HG02973 (cell line): ENCODE measurements around the gene PLCXD3.
"Not testable (repeated sequence)": the region's sequence is repeated elsewhere in the genome, so short reads cannot be mapped to it uniquely, and the experiment has no call there.

Experiments used
- ATAC-seq: cut with Tn5 transposase; IDR thresholded peaks from one replicate; pipeline ENCODE4 v1.9.1; 2021; ENCODE audit warnings: moderate library complexity; ENCODE audit not compliant: unreplicated experiment

The PLCXD3 gene

GRCh38 chr5:41493490-41494126 lies 16.8 kb downstream of the PLCXD3 start:
- not testable (repeated sequence) for ATAC-seq

DNA sequence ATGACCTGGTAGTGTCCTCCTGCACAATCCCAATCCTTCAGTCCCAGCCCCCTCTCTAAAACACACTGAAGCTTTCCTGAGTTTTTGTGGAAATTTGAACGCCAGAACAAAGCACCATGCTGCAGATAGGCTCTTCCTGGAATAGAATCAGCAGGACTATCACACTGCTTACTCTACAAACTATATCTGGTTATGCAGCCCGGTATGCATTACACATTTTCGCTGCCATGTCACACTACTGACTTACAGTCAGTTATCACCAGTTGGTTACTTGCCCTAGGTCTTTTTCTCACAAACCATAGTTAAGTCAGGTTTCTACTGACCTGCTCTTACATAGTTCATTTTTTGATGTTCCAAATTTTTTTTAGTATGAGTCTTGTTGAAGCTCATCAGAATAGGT lies 24.9 kb downstream of the PLCXD3 start:
- no peak for ATAC-seq

GRCh38 chr5:41482715-41483114 lies 27.7 kb downstream of the PLCXD3 start:
- ATAC-seq, result no peak

DNA sequence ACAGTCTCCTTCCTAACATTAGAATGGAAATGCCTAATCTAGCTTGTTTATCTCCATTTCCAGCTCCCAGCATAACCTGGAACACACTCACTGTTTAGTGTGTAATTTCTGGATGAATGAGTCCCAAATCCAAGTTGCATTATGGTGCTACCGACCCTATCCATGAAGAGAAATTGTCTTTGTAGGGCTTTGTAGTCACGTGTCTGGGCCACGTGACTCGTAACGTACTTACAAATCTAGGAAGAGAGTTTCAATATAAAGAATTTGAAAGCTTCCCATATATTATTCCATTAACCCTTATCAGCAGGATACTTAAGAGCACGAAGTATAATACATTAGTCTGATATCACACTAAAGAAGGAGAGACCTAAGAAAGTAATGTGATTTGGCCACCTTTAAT lies 28.2 kb downstream of the PLCXD3 start:
- no peak for ATAC-seq

GRCh38 chr5:41471571-41472208 lies 38.7 kb downstream of the PLCXD3 start:
- ATAC-seq, result not testable (repeated sequence)

GRCh38 chr5:41465493-41466171 lies 44.8 kb downstream of the PLCXD3 start:
- no peak for ATAC-seq

DNA sequence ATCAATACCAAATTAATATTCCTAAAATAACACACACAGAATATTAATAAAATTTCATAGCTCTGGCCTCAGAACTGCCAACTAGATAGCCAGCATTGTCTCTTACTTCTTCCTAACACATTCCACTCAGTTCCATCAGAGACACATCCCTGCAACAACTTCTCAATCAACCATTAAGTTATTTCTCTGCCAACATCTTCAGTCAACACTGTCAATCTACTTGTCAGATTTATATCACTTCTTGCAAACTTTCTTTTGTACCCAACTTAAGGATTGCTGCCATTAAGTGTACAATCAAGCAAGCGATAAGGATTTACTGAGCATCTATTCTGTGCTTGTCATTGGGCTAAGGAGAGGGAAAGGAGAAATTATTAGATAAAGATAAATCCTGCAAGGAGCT lies 50.8 kb downstream of the PLCXD3 start:
- ATAC-seq, result no peak

DNA sequence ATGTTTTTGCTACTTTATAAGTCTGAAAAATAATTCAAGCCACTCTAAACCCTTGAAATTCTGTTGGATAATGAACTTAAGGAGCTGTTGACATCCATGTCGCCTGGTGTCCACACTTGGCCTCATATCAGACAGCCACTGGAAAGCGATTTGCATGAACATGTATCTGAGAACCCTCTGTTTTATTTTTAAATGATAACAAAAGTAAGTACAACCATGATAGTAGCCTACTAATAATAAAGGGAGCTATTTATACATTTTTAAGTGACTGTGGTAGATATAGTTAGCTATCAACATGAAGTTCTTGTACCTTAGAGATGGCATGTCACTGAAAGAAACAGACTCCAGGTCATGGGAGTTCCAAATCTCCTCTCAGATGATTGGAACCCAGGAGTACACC lies 53.3 kb downstream of the PLCXD3 start:
- ATAC-seq, result no peak

DNA sequence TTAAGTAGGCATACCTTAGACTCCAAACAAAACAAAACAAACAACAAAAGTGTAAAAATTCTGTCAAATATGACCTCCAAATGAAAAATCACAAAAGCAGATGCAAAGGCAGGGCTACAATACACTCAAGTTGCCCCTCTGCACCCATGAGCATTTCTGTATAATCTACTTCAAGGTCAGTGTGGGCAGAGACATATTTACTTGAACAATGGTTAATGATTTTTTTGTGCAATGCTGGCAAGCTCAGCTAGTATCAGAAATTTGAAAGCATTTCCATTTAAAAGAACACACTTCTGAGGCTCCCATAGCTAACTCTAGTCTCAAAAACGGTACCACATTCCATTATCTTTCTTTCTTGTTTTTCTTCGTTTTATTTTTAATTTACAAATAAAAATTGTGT lies 57.9 kb downstream of the PLCXD3 start:
- no peak for ATAC-seq

- no peak for ATAC-seq
Observed at GRCh38 chr5:41447650-41448510, 62.5 kb downstream of the PLCXD3 start.

DNA sequence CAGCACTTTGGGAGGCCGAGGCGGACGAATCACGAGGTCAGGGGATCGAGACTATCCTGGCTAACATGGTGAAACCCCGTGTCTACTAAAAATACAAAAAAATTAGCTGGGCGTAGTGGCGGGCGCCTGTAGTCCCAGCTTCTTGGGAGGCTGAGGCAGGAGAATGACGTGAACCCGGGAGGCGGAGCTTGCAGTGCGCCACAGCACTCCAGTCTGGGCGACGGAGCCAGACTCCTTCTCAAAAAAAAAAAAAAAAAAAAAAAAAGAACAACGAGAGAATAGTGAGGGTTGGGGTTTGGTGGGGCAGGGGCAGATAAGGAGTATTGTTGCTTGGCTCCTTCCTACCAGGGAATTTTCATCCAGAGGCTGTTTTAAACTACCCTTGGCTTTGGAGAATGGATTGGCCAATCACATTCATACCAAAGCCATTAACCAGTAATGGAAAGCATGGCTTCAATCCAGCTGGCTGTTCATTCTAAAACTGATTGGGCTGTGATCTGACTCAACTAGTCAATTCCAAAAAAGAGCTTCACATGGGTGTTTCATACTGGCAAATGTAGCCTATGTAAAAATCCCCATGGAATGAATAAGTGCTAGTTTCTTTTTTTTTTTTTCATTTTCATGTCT lies 64.4 kb downstream of the PLCXD3 start:
- no peak for ATAC-seq

DNA sequence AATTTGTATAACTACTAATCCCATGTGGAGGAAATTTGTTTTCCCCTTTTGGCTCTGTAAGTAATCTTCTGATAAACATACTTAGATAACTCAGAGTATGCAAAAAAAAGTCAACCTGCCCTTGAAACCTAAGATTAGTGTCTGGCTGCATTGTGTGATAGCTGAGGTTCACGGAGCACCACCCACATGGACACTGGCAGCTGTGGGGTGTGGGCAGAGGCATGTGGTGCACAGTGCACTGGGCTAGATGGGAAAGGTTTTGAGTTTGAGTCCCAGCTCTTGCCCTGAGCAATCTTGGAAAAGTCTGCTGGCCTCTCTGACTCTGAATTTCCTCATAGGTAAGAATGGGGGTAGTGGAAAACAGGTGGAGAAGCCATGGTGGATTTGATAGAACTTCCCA lies 75.1 kb downstream of the PLCXD3 start:
- no peak for ATAC-seq

DNA sequence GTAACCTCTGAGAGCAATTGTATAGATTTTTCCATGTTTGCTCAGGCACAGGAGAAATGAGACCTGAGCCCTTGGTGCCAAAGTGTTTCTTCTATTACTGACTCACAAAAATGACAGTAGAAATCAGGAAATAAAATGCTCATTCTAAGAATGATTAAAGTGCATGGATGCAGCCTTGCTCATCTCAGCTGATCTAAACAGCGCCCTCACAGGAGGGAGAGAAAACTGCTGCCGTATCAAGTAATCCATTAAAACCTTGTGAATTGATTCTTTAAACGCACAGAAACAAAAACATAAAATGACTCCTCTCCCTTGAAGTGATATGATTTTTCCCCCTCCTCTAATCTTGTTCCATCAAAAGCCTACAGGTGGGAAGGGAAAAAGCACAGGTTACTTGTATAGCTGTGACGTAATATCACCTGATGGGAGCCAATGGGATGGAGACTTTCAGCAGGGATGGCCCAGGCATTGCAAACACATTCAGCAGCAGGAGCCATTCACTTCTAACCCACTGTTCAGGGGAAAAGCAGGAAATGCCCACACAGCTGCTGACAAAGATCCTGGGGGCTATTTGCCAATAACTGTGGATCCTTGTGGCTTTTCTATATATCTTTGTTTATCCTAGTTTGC lies 76.7 kb downstream of the PLCXD3 start:
- no peak for ATAC-seq

DNA sequence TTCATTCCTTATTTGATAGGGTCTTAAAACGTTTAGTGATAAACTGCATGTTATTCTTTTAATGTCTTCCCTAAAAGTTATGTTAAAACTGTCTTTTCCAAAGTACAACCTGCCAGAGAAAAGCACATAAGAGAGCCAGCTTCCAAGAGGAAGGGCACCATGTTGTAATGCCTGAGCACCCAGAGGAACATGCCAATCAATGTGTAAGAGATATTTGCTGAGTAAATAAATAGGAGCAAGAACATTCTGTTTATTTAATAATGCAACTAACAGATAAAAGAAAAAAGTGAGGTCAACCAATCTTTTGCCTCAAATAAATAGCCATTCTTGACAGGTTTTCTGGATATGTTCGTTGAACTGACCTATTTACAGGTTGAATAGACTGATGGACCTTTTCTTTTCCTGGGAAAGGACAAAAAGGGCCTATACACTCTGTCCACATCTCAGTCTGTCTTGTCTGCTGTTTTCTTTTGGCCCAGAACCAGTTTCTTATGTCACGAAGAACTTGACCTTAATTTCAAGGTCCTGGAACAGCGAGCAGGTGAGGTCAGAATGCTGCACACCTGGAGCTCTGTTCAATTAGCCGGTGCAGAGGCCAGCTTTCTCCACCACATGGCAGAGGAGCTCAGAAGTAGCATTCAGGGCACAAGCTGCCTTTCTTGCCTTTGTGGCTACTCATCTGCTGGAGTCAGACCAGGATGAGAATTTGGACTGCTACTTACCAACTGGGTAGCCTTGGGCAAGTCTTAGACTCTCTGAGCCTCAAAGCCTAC lies 77.7 kb downstream of the PLCXD3 start:
- ATAC-seq, result no peak

DNA sequence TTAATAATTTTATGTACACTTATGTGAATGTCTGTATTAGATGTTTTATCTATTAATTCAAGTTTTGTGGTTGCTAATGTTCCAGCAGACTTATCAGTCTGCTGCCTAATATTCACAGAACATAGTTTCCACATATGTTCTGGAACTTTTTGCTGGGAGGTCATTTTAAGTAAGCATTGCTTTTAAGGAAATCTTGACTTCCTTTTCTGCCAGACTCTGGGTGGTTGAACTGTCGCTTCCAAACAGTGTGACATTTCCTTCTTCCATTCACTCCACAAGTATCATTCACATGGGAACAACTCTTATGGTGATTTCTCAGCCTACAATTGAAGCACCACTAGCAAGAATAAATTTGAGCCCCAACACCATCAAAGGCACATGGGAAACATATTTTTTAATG lies 82.9 kb downstream of the PLCXD3 start:
- ATAC-seq, result no peak

GRCh38 chr5:41425736-41426135 lies 84.7 kb downstream of the PLCXD3 start:
- no peak for ATAC-seq

- no peak for ATAC-seq
Observed at GRCh38 chr5:41420492-41421067, 89.8 kb downstream of the PLCXD3 start.

GRCh38 chr5:41418220-41419031 lies 92.0 kb downstream of the PLCXD3 start:
- no peak for ATAC-seq

DNA sequence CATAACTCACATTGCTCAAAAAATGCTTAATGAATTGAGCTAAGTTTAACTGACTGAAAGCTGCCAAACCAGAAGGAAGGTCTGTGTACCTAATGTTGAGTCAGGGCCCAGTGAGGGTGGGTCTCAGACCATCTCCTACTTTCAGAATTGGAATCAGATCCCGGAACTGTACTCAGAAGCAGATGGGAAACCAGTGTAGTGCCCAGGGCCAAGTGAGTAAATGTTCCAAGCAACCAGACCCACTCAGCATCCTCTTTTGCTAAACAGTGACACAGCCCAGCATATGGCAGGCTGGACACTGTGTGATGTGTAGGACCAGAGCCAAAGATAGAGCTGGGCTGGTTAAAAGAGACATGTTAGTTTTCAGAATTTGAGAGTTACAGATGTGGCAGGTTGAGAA lies 94.1 kb downstream of the PLCXD3 start:
- no peak for ATAC-seq
